HG03565 (cell line): Measurements from ENCODE around the gene MRTFA.
"Not testable (repeated sequence)": the region's sequence is repeated elsewhere in the genome, so short reads cannot be mapped to it uniquely, and the experiment has no call there.

Experiments used
- ATAC-seq: cut with Tn5 transposase; IDR thresholded peaks from one replicate; pipeline ENCODE4 v1.9.1; 2021; ENCODE audit warnings: mild to moderate bottlenecking, moderate library complexity; ENCODE audit not compliant: unreplicated experiment

Gene MRTFA

DNA sequence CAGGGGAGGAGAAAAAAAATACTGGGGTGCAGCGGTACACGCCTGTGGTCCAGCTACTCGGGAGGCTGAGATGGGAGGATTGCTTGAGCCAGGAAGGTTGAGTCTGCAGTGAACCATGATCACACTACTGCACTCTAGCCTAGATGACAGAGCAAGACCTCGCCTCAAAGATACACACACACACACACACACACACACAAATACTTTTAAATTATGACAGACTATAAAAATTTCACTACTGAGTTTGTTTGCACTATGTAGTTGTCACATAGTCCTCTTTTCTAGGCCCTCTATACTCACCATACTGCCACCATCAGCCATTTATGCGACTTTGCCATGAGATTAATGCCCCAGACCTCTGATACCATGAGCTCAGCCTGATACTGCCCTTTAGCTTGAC, 109.6 kb downstream of the MRTFA start:
- ATAC-seq: no peak

DNA sequence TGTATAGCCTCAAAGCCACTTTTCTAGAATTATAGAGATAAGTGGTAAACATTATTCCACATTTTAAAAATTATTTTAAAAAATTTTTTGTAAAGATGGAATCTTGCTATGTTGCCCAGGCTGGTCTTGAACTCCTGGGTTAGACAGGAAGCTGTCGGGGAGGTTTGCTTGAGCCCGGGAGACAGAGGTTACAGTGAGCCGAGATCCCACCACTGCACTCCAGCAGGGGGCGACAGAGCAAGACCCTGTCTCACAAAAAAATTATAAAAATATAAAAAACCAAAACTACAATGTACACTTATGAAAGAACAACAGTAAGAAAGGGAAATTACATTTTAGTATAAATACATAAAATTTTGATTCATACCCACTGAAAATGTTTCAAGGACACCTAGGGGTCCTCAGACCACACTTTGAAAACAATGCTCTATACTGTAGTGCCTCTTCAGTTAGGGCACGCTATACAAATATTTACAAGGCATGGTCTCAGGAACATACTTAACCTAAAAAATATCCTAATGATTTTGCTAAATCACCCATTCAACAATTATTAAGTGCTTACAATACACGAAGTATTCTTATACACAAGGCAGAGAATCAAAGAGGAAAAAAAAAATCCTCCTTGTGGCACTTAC, 111.2 kb downstream of the MRTFA start:
- ATAC-seq: no peak

DNA sequence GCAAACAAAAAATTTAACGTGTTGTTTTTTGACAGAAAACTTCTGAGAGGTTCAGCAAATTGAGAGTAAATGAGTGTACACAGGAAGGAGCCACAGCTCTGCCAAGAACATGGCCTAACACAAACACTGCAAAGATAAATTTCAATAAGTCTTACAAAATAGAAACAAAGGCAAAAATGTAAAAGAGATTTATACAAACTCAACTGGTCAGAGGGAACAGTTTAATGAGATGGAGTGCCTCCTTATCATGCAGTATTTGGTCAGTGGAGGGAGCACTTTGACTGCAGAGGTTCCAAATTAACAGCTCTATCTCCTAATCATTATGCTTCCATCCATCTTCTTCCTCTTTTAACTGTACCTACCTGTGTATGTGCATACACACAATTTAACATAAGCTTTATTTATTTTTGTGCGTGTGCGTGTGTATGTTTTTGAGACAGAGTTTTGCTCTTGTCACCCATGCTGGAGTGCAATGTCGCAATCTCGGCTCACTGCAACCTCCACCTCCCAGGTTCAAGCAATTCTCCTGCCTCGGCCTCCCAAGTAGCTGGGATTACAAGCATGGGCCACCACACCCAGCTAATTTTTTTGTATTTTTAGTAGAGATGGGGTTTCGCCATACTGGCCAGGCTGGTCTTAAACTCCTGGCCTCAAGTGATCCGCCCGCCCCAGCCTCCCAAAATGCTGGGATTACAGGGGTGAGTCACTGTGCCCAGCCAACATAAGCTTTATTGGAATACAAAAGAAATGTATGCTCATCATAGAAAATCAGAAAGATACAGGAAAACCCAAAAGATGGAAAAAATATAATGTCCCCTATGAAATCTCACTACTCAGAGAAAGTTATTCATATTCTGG, 111.9 kb downstream of the MRTFA start:
- ATAC-seq: no peak

DNA sequence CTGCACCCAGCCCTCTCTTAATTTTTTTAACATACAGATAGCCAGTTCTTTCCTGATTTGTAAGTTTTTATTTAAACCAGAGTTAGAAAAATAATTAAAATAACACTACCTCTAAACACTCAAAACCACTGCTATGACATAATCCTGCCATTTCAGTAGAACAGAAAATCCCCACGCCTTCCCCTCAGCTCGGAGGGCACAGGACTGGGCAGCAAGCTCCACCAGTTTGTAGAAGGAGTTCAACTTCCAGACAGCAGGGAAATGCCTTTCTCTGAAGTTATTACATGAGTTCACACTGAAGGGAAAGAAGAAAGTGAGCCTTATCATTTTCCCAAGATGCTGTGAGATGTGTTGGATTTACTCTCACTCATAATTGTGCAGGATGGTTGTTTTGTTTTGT, 114.4 kb downstream of the MRTFA start:
- ATAC-seq: no peak

DNA sequence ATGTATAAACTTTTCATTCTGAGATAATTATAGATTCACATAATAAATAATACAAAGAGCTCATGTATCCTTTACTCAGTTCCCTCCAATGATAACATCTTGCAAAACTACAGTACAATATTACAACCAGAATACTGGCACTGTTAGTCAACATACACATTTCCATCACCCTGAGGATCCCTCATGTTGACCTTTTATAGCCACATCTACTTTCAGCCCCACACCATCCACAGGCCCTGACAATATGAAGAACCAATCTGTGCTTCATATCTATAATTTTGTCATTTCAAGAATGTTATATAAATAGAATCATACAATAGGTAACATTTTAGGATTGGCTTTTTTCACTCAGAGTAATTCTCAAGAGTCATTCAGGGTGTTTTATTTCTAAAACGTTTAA, 115.5 kb downstream of the MRTFA start:
- ATAC-seq: no peak

DNA sequence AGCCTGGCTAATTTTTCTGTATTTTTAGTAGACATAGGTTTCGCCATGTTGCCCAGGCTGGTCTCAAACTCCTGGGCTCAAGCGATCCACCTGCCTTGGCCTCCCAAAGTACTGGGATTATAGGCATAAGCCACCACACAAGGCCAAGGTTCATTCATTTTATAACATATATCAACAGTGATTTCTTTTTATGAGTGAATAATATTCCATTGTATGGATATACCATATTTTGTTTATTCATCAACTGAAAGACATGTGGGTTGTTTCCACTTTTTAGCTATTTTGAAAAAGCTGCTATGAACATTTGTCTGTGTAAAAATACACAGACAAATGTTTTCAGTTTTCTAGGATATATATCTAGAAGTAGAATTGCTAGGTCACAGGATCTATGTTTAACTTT, 116.0 kb downstream of the MRTFA start:
- no peak for ATAC-seq

DNA sequence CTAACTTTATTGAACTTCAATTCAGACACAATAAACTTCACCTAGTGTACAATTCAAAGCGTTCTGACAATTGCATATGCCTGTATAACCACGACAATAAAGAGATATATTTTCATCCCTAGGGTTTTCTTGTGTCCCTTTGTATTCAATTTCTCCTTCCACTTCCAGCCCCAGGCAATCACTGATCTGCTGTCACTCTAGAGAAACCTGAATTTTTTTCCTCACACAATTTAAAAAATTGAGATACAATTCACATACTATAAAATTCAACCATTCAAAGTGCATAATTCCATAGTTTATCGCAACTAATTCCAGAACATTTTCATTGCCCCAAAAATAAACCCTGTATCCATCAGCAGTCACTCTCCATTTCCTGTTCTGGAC, 116.6 kb downstream of the MRTFA start:
- ATAC-seq: no peak

DNA sequence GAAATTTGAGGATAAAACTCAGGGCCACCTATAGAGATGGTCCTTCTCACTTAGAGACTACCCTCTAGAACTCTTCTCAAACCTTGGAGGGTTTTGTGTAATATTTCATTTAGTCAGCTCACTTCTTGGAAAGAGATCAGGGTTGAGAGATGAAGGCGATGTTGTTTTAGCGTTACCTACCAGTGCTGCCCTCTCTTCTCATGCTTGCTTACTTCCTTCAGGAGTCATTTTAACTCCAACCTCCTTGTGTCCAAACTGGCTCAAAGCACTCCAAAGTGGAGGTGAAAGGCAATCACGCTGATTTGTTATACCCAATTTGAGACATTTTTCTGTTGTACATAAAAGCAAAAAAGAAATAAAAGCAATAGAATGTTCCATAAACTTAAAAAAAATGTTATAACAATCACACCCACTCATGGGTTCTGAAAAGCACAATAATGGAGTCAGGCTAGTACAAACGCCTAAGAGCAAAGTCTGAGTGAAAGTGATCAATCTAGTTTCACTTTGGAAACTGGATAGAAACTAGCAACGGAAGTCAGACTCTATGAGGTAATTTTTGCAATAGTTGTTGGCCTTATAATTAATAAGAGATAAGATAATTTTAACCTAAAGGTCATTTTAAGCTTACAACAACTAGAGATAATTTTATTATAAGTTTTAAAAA, 117.1 kb downstream of the MRTFA start:
- ATAC-seq: no peak

DNA sequence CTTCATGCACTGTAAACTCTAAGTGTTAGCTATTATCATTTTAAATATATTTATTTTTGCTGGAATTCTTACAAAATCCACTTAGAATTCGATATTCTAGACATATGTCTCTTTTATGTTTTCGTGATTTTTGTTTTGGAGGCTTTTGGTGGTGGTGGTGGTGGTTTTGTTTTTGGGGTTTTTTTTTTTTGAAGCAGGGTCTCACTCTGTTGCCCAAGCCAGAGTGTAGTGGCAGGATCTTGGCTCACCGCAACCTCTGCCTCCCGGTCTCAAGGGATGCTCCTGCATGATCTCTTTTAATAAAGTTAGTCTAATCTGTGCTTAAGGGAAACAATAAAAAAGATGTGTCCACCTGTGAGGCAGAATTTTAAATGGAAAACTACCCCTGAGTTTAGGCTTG, 117.7 kb downstream of the MRTFA start:
- no peak for ATAC-seq

DNA sequence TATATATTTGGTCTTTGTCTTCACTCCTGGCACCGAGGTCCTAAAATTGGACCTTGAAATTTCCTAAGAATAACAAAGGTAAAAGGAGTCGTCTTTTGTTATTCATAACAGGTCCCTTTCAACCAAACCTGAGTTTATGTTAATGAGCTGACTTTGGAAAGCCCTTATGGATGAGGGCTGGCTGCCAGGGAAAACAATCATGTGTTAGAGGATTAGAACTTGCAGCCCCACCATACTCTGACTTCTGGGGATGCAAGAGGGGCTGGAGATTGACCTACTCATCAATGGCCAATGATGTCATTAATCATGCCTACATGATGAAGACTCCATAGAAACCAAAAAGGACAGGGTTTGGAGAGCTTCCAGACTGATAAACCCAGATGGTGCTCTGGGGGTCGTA, 118.9 kb downstream of the MRTFA start:
- no peak for ATAC-seq

DNA sequence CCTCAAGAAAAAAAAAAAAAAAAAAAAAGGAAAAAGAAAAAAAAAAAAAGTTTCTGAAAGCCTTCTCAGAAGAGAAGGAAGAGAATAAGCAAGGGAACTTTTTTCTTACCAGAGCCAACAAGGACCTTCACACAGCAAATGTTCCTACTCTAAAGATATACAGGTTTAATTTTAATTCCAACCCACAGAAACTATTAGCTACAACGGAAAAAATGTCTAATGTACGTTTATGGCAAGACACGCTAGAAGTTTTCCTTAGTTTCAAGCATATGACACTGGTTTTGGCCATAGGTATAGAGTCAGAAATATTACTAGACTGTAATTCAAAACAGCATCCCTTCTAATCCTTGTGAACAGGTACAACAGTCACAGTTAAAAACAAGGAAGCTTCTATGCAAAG, 120.1 kb downstream of the MRTFA start:
- ATAC-seq: no peak

DNA sequence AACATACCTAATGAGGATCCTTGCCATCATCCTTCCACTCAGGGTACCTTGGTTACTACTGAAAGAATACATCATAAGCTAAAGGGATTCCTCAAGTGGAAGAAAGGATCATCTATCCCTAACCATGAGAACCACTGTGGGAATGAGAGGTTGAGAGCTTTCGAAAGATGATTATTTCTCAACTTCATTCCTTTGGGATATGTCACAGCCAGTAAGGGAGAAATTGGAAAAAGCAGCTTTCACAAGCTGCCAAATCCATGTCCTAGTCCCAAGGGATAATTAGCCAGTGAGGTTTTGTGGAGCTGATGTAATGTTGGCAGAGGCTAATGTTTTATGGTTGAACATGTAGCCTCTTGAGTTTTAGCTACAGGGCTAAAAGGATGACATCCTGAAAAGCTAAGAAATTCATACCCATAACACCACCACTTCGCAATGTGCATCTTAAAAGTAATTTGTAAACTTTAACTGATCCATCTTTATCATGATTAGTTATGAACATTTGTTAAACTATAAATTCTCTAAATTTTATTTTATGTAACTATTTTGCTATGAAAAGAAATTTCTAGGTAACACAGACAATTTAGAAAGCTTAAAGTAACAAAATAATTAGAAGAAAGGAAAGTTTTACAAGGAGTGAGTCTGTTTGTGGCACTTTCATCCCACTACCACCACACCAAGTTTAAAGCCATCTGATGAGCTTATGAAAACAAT, 123.9 kb downstream of the MRTFA start:
- no peak for ATAC-seq

DNA sequence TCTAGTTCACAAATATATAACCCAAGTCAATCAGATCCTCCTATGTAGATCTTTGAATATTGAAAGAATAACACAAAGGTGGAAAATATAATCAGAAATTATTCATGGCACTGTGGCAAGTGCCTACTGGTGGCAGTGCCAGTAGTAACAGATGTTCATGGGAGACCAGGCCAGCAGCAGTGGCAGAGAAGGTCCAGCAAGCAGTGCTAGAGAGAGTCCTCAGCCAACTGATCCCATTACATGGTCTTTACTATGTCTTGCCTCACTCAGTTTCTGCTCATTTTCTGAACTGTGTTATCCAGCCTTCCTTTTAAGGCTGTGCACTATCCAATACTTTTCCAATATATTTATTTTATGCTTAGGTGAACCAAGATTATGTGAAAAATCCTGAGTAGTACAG, 124.9 kb downstream of the MRTFA start:
- ATAC-seq: no peak

DNA sequence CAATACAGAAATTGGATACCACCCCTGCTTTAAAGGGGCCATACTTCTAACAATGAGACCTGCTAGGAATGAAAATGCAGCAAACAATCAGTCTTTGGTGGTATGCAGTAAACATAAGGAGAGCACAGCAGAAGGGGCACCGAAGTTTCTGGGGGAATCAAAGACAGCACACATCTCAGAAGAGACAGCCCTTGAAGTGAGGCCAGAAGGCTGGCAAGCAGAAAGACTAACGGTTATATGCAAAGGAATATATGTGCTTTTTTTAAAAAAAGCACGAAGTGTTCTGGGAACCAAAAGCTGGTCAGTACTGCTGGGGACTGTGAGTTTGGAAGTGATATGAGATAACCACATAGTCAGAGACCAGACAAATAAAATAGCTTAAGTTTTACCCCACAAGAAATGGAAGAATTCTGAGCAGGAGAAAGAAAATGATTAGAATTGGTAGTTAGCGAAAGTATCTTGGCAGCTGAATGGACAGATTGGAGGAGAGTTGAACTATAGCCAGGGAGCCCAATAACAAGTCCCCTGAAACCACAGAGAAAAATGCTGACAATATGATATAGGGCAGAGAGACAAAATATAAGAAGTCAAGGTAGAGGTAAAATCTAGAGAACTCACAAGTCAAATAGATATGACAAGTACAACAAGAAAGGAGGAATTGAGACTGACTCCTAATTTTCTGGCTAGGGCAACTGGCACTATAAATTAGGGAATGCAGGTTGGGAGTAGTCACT, 125.7 kb downstream of the MRTFA start:
- ATAC-seq: no peak

DNA sequence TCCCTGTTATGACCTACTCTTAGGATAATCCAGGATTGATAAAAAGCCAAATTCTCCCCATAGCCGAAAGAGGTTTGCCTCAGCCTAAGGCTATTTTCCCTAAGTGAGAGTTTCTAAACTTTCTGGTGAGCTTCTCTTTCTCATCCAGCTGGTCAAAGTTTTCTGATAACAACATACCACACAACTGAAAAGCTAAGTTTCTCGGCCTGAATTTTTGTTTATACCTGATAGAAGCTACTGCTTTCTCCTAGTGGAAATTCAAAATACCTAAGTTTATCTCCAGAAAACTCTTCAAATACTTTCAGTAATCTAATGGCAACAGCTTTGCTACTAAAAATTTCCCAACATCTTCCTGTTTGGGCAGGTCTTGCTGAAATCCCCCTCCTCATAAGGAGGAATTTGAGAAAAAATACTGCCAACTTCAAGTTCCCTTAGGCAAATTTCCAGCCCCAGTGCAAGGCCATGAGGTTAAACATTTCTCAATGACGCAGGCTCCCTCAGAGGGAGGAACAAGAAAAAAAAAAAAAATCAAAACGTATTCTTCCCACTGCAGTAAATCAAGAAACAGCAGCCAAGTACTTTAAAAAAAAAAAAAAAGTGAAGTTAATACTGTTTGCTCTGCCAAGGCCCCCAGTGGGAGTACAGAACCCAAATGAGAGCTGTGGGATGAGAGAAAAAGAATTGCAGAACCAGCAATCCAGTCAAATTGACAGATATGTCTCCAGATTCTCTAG, 127.0 kb downstream of the MRTFA start:
- no peak for ATAC-seq

DNA sequence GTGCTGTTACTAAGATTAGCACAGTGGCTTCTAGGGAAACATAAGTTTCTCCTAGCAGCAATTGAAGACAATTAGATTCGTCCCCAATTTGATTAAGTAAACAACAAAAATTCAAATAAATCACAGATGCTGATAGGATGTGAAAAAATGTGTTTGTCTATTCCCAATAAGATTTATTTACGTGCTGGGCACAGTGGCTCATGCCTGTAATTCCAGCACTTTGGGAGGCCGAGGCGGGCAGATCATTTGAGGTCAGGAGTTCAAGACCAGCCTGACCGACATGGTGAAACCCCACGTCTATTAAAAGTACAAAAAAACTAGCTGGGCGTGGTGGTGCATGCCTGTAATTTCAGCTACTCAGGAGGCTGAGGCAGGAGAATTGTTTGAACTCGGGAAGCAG, 128.5 kb downstream of the MRTFA start:
- not testable (repeated sequence) for ATAC-seq

DNA sequence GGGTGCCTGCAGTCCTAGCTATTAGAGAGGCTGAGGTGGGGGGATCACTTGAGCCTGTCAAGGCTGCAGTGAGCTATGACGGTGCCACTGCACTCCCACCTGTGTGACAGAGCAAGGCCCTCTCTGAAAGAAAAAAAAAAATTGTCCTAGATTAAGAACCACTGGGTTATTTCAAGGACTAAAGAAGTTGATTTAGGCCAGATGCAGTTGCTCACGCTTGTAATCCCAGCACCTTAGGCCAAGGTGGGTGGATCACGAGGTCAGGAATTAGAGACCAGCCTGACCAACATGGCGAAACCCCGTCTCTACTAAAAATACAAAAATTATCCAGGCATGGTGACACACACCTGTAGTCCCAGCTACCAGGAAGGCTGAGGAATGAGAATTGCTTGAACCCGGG, 129.0 kb downstream of the MRTFA start:
- no peak for ATAC-seq

DNA sequence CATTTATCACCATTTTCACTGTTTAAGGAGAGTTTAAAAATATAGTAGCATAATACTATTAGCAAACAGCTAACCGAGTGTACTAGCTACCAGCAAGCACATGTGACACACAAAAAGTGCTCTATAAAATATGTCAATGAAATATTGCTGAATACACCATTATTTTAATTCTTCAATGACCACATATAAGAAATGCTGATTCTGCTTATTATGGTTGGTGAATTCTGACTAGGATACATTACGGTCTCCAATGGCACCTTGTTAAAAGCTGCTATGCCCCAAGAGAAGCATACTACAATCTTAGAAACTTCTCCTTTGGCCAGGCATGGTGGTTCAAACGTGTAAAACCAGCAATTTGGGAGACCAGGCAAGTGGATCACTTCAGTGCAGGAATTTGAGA, 129.8 kb downstream of the MRTFA start:
- ATAC-seq: no peak

DNA sequence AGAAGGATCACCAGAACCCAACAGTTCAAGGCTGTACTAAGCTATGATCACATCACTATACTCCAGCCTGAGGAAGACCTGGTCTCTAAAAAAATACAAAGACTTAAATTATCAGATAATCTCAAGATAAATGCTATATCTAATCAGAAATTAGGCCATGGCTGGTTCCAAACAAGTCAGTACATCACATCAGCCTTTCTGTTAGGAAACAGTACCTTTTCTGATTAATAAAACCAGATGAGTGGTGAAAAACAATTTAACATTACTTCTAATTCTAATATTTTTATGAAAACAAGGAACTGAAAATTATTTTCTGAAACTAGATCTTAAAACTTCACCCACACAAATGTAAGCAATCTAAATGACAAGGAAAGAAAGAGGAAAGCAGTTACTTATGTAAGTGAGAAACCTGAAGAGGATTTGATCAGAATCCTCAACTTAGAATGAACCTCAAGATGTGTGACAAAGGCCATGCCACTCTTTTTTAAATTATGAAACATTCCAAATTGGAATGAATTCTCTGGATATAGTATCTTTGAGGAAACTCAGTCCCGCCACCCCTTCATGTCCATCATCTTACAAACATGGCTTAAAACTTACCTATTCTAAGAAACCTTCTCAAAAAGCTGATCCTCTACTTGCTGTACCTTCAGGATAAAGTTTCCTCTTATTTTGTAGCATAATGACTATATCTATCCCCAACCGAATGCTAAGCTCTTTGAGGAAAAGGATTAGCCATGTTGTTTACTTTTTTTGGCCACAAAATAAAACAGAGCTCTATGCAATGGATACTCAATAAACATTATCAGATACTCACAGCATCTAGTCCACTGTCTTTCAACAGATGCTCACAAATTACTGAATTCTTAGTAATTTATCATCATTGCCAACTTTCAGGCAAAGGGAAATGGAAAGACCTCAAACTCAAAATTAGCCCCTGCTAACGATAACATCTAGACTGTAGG, 132.0 kb downstream of the MRTFA start:
- ATAC-seq: no peak
